Upper lobe of left lung (tissue), 6 donors: ENCODE data around the gene C6orf141. TPM values are rescaled to one million over a fixed set of nuclear protein-coding genes. Genes with fewer than 3 reads are reported as not detected.

Experiments used
- ATAC-seq, 2 donors: fragments of 200-7000 bp; cut with Tn5 transposase; one replicate each; pipeline ENCODE4 v1.9.1; 2022; ENCODE audit warnings: mild to moderate bottlenecking in 2 of 2, moderate library complexity in 2 of 2; ENCODE audit not compliant: low FRiP score in 2 of 2
- DNase-seq, 2 donors: peaks; one replicate each; pipeline ENCODE4 v3.0.0-alpha.2; 2019 to 2020
- H3K27ac ChIP-seq, 4 donors: fragments of 200-600 bp; sonication (generic); one replicate each; pipeline ENCODE4 v1.5.1; 2016 to 2019
- H3K27me3 ChIP-seq, 4 donors: fragments of 200-600 bp; sonication (generic); one replicate each; pipeline ENCODE4 v1.5.1; 2017 to 2019
- H3K36me3 ChIP-seq, 4 donors: fragments of 200-600 bp; sonication (generic); one replicate each; pipeline ENCODE4 v1.5.1; 2016 to 2019
- H3K4me1 ChIP-seq, 4 donors: fragments of 200-600 bp; sonication (generic); one replicate each; pipeline ENCODE4 v1.5.1; 2018 to 2019
- H3K4me3 ChIP-seq, 4 donors: fragments of 200-600 bp; sonication (generic); one replicate each; pipeline ENCODE4 v1.5.1; 2017 to 2019; ENCODE audit warnings: mild to moderate bottlenecking in 2 of 4, moderate library complexity in 1 of 4
- H3K9me3 ChIP-seq, 4 donors: fragments of 200-600 bp; sonication (generic); one replicate each; pipeline ENCODE4 v1.5.1; 2018 to 2019
- CTCF ChIP-seq, 6 experiments: fragments of 450-650 bp in 4 of 6; fragments of 200-600 bp in 2 of 6; sonication (generic) in 2 of 6; IDR thresholded peaks; one replicate each; pipeline ENCODE4 v1.5.1; 2016 to 2019; ENCODE audit warnings: antibody characterized with exemption in 6 of 6
- EP300 ChIP-seq, 4 donors: sonication (generic); formaldehyde crosslinking; IDR thresholded peaks; one replicate each; pipeline ENCODE4 v1.5.1; 2017; ENCODE audit warnings: antibody characterized with exemption in 4 of 4, control low read depth in 2 of 4
- POLR2A ChIP-seq, 4 donors: fragments of 450-650 bp; IDR thresholded peaks; one replicate each; pipeline ENCODE4 v1.5.1; 2016 to 2017; ENCODE audit warnings: antibody characterized with exemption in 4 of 4, mild to moderate bottlenecking in 2 of 4
- POLR2AphosphoS5 ChIP-seq, 2 donors: sonication (generic); formaldehyde crosslinking; IDR thresholded peaks; one replicate each; pipeline ENCODE4 v1.5.1; 2017; ENCODE audit warnings: antibody characterized with exemption in 2 of 2
- WGBS, 2 donors: methylation state at CpG; one replicate each; pipeline ENCODE4 v1.1.5; 2017 to 2018; 5-methylcytosine and 5-hydroxymethylcytosine counted together
- total RNA-seq, 6 donors: library from RNA; depleted of rRNA in 4 of 6; stranded (reverse); fragments of >200 nt in 4 of 6; gene quantifications; one replicate each; pipeline versions ENCODE4 v1.1.0 to v1.2.1, GENCODE V29; 2016 to 2021
- donor health status: DM: no; HTN: no; CAD: no; lungs with moderate emphysema.
- donor health status: DM: no; HTN: yes; CAD: no; lungs with severe emphysema.

Gene C6orf141
- total RNA-seq, 6 donors from 2014 or later = 1.2 to 2.9 (median 1.8) TPM

- TF ChIP-seq EP300 (IDR thresholded peaks at IDR 0.05) (peak in 1 of 4 donors; percentile 55), CTCF (IDR thresholded peaks at IDR 0.05) (no peak), POLR2AphosphoS5 (IDR thresholded peaks at IDR 0.05) (no peak), POLR2A (IDR thresholded peaks at IDR 0.05) (no peak)
- Histone ChIP-seq H3K4me1 (peaks cover 1 to 11% (median 5%) of the 10 kb centered on the region in 4 donors), H3K36me3 (no peaks in the 10 kb centered on the region), H3K9me3 (no peaks in the 10 kb centered on the region), H3K27ac (peak overlapping the region in 3 of 4 donors; percentile 27 to 62 (median 55)), H3K4me3 (no peak overlapping the region), H3K27me3 (no peaks in the 10 kb centered on the region)
- peak; percentile 69 to 89 for ATAC-seq
- DNase-seq = peak in 1 of 2 donors; percentile 63
Observed at GRCh38 chr6:49556429-49556837, 6.0 kb downstream of the C6orf141 start.

GRCh38 chr6:49557177-49557576, 6.7 kb downstream of the C6orf141 start:
- Histone ChIP-seq H3K9me3 (no peaks in the 10 kb centered on the region), H3K36me3 (no peaks in the 10 kb centered on the region), H3K27ac (peak overlapping the region in 3 of 4 donors; percentile 27 to 62 (median 55)), H3K4me1 (peaks cover 0 to 8% (median 0%) of the 10 kb centered on the region in 4 donors), H3K27me3 (no peaks in the 10 kb centered on the region), H3K4me3 (no peak overlapping the region)
- no peak for DNase-seq
- WGBS, 2 donors = 60 to 74% methylated on average over 3 of the region's 3 CpGs
- no peak for ATAC-seq
- TF ChIP-seq EP300 (IDR thresholded peaks at IDR 0.05) = no peak
- TF ChIP-seq CTCF (IDR thresholded peaks at IDR 0.05) = no peak
- no peak for TF ChIP-seq POLR2A (IDR thresholded peaks at IDR 0.05)
- no peak for TF ChIP-seq POLR2AphosphoS5 (IDR thresholded peaks at IDR 0.05)

GRCh38 chr6:49558238-49558637, 7.8 kb downstream of the C6orf141 start:
- no peaks in the 10 kb centered on the region for H3K27me3 ChIP-seq
- H3K4me3 ChIP-seq = no peak overlapping the region
- ATAC-seq (no peak), DNase-seq (no peak)
- no peak for TF ChIP-seq CTCF (IDR thresholded peaks at IDR 0.05)
- TF ChIP-seq POLR2AphosphoS5 (IDR thresholded peaks at IDR 0.05) = no peak
- TF ChIP-seq EP300 (IDR thresholded peaks at IDR 0.05) = no peak
- TF ChIP-seq POLR2A (IDR thresholded peaks at IDR 0.05) = no peak
- H3K36me3 ChIP-seq = no peaks in the 10 kb centered on the region
- no peaks in the 10 kb centered on the region for H3K9me3 ChIP-seq
- no peak overlapping the region for H3K27ac ChIP-seq
- peaks cover 0 to 8% (median 0%) of the 10 kb centered on the region in 4 donors for H3K4me1 ChIP-seq

- no peak for TF ChIP-seq POLR2AphosphoS5 (IDR thresholded peaks at IDR 0.05)
- no peak for TF ChIP-seq POLR2A (IDR thresholded peaks at IDR 0.05)
- TF ChIP-seq CTCF (IDR thresholded peaks at IDR 0.05) = no peak
- no peak for TF ChIP-seq EP300 (IDR thresholded peaks at IDR 0.05)
- Histone ChIP-seq H3K27ac (no peak overlapping the region), H3K4me1 (no peaks in the 10 kb centered on the region), H3K4me3 (no peak overlapping the region), H3K9me3 (no peaks in the 10 kb centered on the region), H3K27me3 (no peaks in the 10 kb centered on the region), H3K36me3 (no peaks in the 10 kb centered on the region)
- ATAC-seq (no peak), DNase-seq (no peak)
- WGBS, 2 donors = 66 to 82% methylated on average over 5 of the region's 5 CpGs
Observed at GRCh38 chr6:49563006-49563886, 12.8 kb downstream of the C6orf141 start.
